ENCODE measurements around the gene CIB2.
A peak's percentile ranks its signal among the peaks of the same experiment; 100 is the strongest.

Gene CIB2

GRCh38 chr15:78064544-78064943 lies 66.7 kb downstream of the CIB2 start:
- DNase-seq: no peak

- no peak for DNase-seq
Measured at GRCh38 chr15:78063970-78064385, 67.3 kb downstream of the CIB2 start.

GRCh38 chr15:78063217-78063616 lies 68.0 kb downstream of the CIB2 start:
- no peak for DNase-seq

GRCh38 chr15:78061963-78062427 lies 69.2 kb downstream of the CIB2 start:
- DNase-seq: peak; percentile 63

DNA sequence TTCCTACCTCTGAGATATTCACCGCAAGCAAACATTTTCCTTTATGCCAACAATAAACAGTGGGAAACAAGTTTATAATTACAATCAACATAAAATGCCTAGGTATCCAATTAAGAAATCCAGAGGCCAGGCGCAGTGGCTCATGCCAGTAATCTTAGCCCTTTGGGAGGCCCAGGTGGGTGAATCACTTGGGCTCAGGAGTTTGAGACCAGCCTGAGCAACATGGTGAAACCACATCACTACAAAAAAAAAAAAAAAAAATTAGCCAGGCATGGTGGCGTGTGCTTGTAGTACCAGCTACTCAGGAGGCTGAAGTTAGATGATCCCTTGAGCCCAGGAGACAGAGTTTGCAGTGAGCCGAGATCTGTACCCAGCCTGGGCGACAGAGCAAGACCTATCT lies 71.0 kb downstream of the CIB2 start:
- DNase-seq: no peak

GRCh38 chr15:78059110-78059839 lies 72.0 kb downstream of the CIB2 start:
- no peak for DNase-seq

GRCh38 chr15:78058401-78058935 lies 72.8 kb downstream of the CIB2 start:
- no peak for DNase-seq

DNA sequence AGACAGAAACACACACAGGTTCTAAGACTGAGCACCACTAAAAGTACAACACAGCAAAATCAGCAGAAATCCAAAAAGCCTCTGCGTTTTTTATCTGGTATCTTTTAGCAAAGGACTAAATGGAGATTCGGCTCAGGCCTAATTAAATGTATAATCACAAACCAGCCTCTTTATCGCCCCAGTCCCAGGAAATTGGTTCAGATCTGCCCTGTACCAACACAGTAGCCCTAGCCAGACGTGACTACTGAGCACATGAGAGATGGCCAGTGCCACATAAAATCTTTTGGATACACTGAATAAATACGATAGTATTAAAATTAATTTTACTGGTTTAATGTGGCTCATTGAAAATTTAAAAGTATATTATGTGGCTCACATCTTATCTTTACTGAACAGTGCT lies 73.4 kb downstream of the CIB2 start:
- no peak for DNase-seq

DNA sequence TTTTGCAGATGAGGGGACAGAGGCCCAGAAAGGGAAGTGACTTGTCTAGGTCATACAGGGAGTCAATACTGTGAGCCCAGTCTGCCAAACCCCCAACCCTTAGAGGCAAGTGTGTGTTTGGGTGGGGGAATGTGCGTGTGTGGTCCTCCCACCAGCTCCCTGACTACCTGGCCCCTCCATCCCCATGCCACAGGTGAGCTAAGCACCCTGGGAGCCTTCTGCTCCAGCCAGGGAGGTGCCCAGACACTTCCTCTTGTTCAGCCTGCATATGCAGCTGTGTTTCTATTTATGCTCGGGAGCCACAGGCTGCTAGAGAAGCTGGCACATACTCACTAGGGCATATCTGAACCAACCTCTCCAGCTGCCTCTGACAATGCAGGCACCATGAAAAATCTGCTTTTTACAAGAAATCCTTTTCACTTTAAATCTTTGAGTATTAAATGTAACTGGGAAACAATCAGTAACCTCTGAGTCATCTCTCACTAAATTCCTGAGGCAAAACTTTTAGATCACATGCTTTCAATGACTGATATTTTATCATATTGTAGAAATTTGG lies 74.5 kb downstream of the CIB2 start:
- no peak for DNase-seq

- no peak for DNase-seq
Measured at GRCh38 chr15:78055919-78056713, 75.1 kb downstream of the CIB2 start.

DNA sequence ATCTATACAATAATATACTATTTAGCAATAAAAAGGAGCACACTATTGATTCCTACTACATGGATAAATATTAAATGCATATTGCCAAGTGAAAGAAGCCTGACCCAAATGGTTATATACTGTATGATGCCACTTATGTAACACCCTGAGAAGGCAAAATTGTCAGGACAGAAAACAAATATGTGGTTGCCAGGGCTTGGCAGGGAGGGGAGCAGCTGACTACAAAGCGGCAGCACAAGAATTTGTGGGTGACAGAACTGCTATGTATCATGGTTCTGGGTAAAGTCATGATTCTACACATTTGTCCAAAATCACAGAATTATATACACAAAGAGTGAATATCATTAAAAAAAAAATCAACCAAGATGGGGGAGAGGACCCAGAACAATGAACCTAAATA lies 76.3 kb downstream of the CIB2 start:
- DNase-seq: peak; percentile 72
